COLO829 (cell line): ENCODE measurements around the gene ARHGEF17.

Experiments used
- DNase-seq: peaks from one replicate; pipeline ENCODE4 v3.0.0; 2012; ENCODE audit warnings: low spot score

ARHGEF17 gene

GRCh38 chr11:73293356-73293936, 14.6 kb upstream of the ARHGEF17 start:
- DNase-seq: no peak

- no peak for DNase-seq
Observed at GRCh38 chr11:73294604-73295003, 13.5 kb upstream of the ARHGEF17 start.

GRCh38 chr11:73295241-73295995, 12.7 kb upstream of the ARHGEF17 start:
- peak; percentile 69 for DNase-seq

GRCh38 chr11:73295996-73296318, 12.1 kb upstream of the ARHGEF17 start:
- no peak for DNase-seq

- DNase-seq: no peak
Observed at GRCh38 chr11:73296501-73297230, 11.4 kb upstream of the ARHGEF17 start.

- DNase-seq: no peak
Observed at GRCh38 chr11:73297231-73297590, 10.9 kb upstream of the ARHGEF17 start.

- DNase-seq: no peak
Observed at GRCh38 chr11:73297702-73298101, 10.4 kb upstream of the ARHGEF17 start.

- no peak for DNase-seq
Observed at GRCh38 chr11:73298233-73298632, 9.8 kb upstream of the ARHGEF17 start.

GRCh38 chr11:73299751-73300150, 8.3 kb upstream of the ARHGEF17 start:
- no peak for DNase-seq

GRCh38 chr11:73306069-73306841, 1.8 kb upstream of the ARHGEF17 start:
- DNase-seq: no peak

GRCh38 chr11:73306977-73307322, 1.1 kb upstream of the ARHGEF17 start:
- no peak for DNase-seq

GRCh38 chr11:73307323-73308002, 613 bp upstream of the ARHGEF17 start:
- peak; percentile 97 for DNase-seq

GRCh38 chr11:73308961-73309919, 1.2 kb downstream of the ARHGEF17 start:
- peak; percentile 74 for DNase-seq

- no peak for DNase-seq
Observed at GRCh38 chr11:73310076-73310475, 2.0 kb downstream of the ARHGEF17 start.

- no peak for DNase-seq
Observed at GRCh38 chr11:73310661-73311393, 2.8 kb downstream of the ARHGEF17 start.

GRCh38 chr11:73311394-73311869, 3.4 kb downstream of the ARHGEF17 start:
- DNase-seq: no peak

- DNase-seq: no peak
Observed at GRCh38 chr11:73312036-73312435, 4.0 kb downstream of the ARHGEF17 start.

- no peak for DNase-seq
Observed at GRCh38 chr11:73312851-73313327, 4.8 kb downstream of the ARHGEF17 start.

GRCh38 chr11:73313652-73314051, 5.6 kb downstream of the ARHGEF17 start:
- no peak for DNase-seq
